WTC11 (cell line): Measurements from ENCODE around the gene LIN28A. TPM values are rescaled to one million over a fixed set of nuclear protein-coding genes. Genes with fewer than 3 reads are reported as not detected.

Experiments
- ATAC-seq: fragments of 200-7000 bp; cut with Tn5 transposase; 2 replicates; pipeline ENCODE4 v1.10.0; 2021; ENCODE audit warnings: mild to moderate bottlenecking, moderate library complexity
- CTCF ChIA-PET: fragments of 300-600 bp; sonication (Branson Sonifier 250); formaldehyde crosslinking; loops from one replicate; lab custom pipeline; 2021; ENCODE audit warnings: antibody characterized with exemption; lab: Charles Lee
- POLR2A ChIA-PET: fragments of 350-600 bp; sonication (Branson Sonifier 250); formaldehyde crosslinking; loops from one replicate; lab custom pipeline; 2021; ENCODE audit warnings: antibody characterized with exemption; lab: Charles Lee
- DNase-seq: peaks from one replicate; pipeline ENCODE4 v3.0.0; 2021; ENCODE audit warnings: low spot score
- H3K27ac Mint-ChIP-seq: 2 replicates; pipeline ENCODE4 v1.8.0; 2021; ENCODE audit warnings: mixed read lengths
- H3K27me3 Mint-ChIP-seq: 2 replicates; pipeline ENCODE4 v1.8.0; 2021; ENCODE audit warnings: low read depth, mild to moderate bottlenecking, moderate library complexity, mixed read lengths
- H3K36me3 Mint-ChIP-seq: 2 replicates; pipeline ENCODE4 v1.8.0; 2021; ENCODE audit warnings: mixed read lengths
- H3K4me1 Mint-ChIP-seq: 2 replicates; pipeline ENCODE4 v1.8.0; 2022; ENCODE audit warnings: mixed read lengths
- H3K4me3 Mint-ChIP-seq: 2 replicates; pipeline ENCODE4 v1.8.0; 2021; ENCODE audit warnings: mild to moderate bottlenecking, moderate library complexity, mixed read lengths
- H3K9me3 Mint-ChIP-seq: 2 replicates; pipeline ENCODE4 v1.8.0; 2021; ENCODE audit warnings: mixed read lengths
- ARID4B ChIP-seq: sonication (generic); formaldehyde crosslinking; IDR thresholded peaks from 2 replicates; pipeline ENCODE4 v1.8.0; 2023; ENCODE audit warnings: missing genetic modification reagents, mild to moderate bottlenecking, borderline replicate concordance
- ATF1 ChIP-seq: sonication (generic); formaldehyde crosslinking; IDR thresholded peaks from 2 replicates; pipeline ENCODE4 v1.8.1; 2023; ENCODE audit warnings: mild to moderate bottlenecking, moderate library complexity, missing genetic modification reagents
- ATF2 ChIP-seq: sonication (generic); formaldehyde crosslinking; IDR thresholded peaks from 2 replicates; pipeline ENCODE4 v1.8.1; 2022; ENCODE audit warnings: low read depth, missing genetic modification reagents, borderline replicate concordance
- ATF3 ChIP-seq: sonication (generic); formaldehyde crosslinking; conservative IDR thresholded peaks from 2 replicates; pipeline ENCODE4 v1.8.1; 2022; ENCODE audit warnings: mild to moderate bottlenecking, missing genetic modification reagents
- ATF6 ChIP-seq: sonication (generic); formaldehyde crosslinking; IDR thresholded peaks from 2 replicates; pipeline ENCODE4 v1.8.1; 2023; ENCODE audit warnings: mild to moderate bottlenecking, missing genetic modification reagents
- MAX ChIP-seq: sonication (generic); formaldehyde crosslinking; IDR thresholded peaks from 2 replicates; pipeline ENCODE4 v1.8.0; 2022; ENCODE audit warnings: mild to moderate bottlenecking, missing genetic modification reagents
- MYBL2 ChIP-seq: sonication (generic); formaldehyde crosslinking; IDR thresholded peaks from 2 replicates; pipeline ENCODE4 v1.8.1; 2023; ENCODE audit warnings: mild to moderate bottlenecking, moderate library complexity, missing genetic modification reagents
- NFE2L1 ChIP-seq: sonication (generic); formaldehyde crosslinking; IDR thresholded peaks from 2 replicates; pipeline ENCODE4 v1.8.1; 2023; ENCODE audit warnings: missing genetic modification reagents
- PRRX2 ChIP-seq: fragments of 250-450 bp; sonication (Bioruptor Pico); IDR thresholded peaks from 2 replicates; pipeline ENCODE4 v1.8.0; 2021; ENCODE audit warnings: mild to moderate bottlenecking
- RELA ChIP-seq: sonication (generic); formaldehyde crosslinking; IDR thresholded peaks from 2 replicates; pipeline ENCODE4 v1.8.1; 2022; ENCODE audit warnings: missing genetic modification reagents, mild to moderate bottlenecking, borderline replicate concordance
- SMAD4 ChIP-seq: sonication (generic); formaldehyde crosslinking; IDR thresholded peaks from 2 replicates; pipeline ENCODE4 v1.8.0; 2022; ENCODE audit warnings: mild to moderate bottlenecking, missing genetic modification reagents
- SP1 ChIP-seq: sonication (generic); formaldehyde crosslinking; conservative IDR thresholded peaks from 2 replicates; pipeline ENCODE4 v1.8.1; 2022; ENCODE audit warnings: missing genetic modification reagents
- TEAD1 ChIP-seq: sonication (generic); formaldehyde crosslinking; IDR thresholded peaks from 2 replicates; pipeline ENCODE4 v1.8.0; 2022; ENCODE audit warnings: mild to moderate bottlenecking, missing genetic modification reagents
- USF1 ChIP-seq: sonication (generic); formaldehyde crosslinking; IDR thresholded peaks from 2 replicates; pipeline ENCODE4 v1.8.0; 2022; ENCODE audit warnings: mild to moderate bottlenecking, missing genetic modification reagents
- USF2 ChIP-seq: sonication (generic); formaldehyde crosslinking; IDR thresholded peaks from 2 replicates; pipeline ENCODE4 v1.8.1; 2023; ENCODE audit warnings: mild to moderate bottlenecking, missing genetic modification reagents, moderate library complexity
- ZBTB43 ChIP-seq: sonication (generic); formaldehyde crosslinking; IDR thresholded peaks from 2 replicates; pipeline ENCODE4 v1.8.1; 2023; ENCODE audit warnings: mild to moderate bottlenecking, missing genetic modification reagents
- ZNF232 ChIP-seq: sonication (generic); formaldehyde crosslinking; IDR thresholded peaks from 2 replicates; pipeline ENCODE4 v1.8.0; 2022; ENCODE audit warnings: mild to moderate bottlenecking, missing genetic modification reagents
- ZNF281 ChIP-seq: sonication (generic); formaldehyde crosslinking; IDR thresholded peaks from 2 replicates; pipeline ENCODE4 v1.8.0; 2023; ENCODE audit warnings: mild to moderate bottlenecking, missing genetic modification reagents
- ZNF416 ChIP-seq: fragments of 250-450 bp; sonication (Bioruptor Pico); IDR thresholded peaks from 2 replicates; pipeline ENCODE4 v1.9.0; 2021; ENCODE audit warnings: mild to moderate bottlenecking, inconsistent platforms
- total RNA-seq: library from RNA; stranded (reverse); gene quantifications from 3 replicates; pipeline ENCODE4 v1.2.3, GENCODE V29; 2021

LIN28A gene
- total RNA-seq, 1 experiment from 2014 or later, result 1,251 TPM

- CTCF ChIA-PET, result interaction anchor here (1.2 to 2.4 kb wide), 4 partner anchors 15 to 199 kb away, joined by 4 to 39 read pairs (median 20); no protein-coding TSS in a partner anchor
- H3K27ac Mint-ChIP-seq, result peak overlapping the region; percentile 1; the same call in 1 of the 2 replicates
- H3K9me3 Mint-ChIP-seq, result no peaks in the 10 kb centered on the region
- no peaks in the 10 kb centered on the region for H3K27me3 Mint-ChIP-seq
- H3K4me3 Mint-ChIP-seq, result peak overlapping the region; percentile 96
- TF ChIP-seq MAX (CRISPR knock-in tag) (no peak), NFE2L1 (0 out of 2 replicates have a peak, but pooled peaks have one; percentile 1)
- TF ChIP-seq, all 79 proteins: peak for 1
- peaks cover 10% of the 10 kb centered on the region for H3K36me3 Mint-ChIP-seq
- H3K4me1 Mint-ChIP-seq, result peaks cover 37% of the 10 kb centered on the region
- ATAC-seq (no peak), DNase-seq (no peak)
- POLR2A ChIA-PET, result interaction anchor here (1.3 to 2.0 kb wide), 7 partner anchors 12 to 38 kb away, joined by 3 to 25 read pairs (median 7); partner anchors contain the start of genes HMGN2 and LIN28A
Measured at GRCh38 chr1:26432793-26433192, 22.2 kb downstream of the LIN28A start.

GRCh38 chr1:26434161-26434752 is 23.6 kb downstream of the LIN28A start:
- POLR2A ChIA-PET, result no interaction called here
- no peak for TF ChIP-seq ATF2 (CRISPR knock-in tag)
- no peak for TF ChIP-seq USF1 (CRISPR knock-in tag)
- TF ChIP-seq ZNF416 (CRISPR knock-in tag), result no peak
- TF ChIP-seq ATF6, result no peak
- TF ChIP-seq NFE2L1, result no peak
- TF ChIP-seq SMAD4 (CRISPR knock-in tag), result no peak
- no peak for TF ChIP-seq ATF1 (CRISPR knock-in tag)
- TF ChIP-seq ZBTB43, result no peak
- no peak for TF ChIP-seq ARID4B (CRISPR knock-in tag)
- TF ChIP-seq SP1 (CRISPR knock-in tag), result no peak
- no peak for TF ChIP-seq PRRX2 (CRISPR knock-in tag)
- TF ChIP-seq USF2, result no peak
- TF ChIP-seq ZNF281 (CRISPR knock-in tag), result no peak
- TF ChIP-seq RELA (CRISPR knock-in tag), result no peak
- no peak for TF ChIP-seq MYBL2
- TF ChIP-seq ATF3 (CRISPR knock-in tag), result no peak
- TF ChIP-seq TEAD1 (CRISPR knock-in tag), result no peak
- TF ChIP-seq ZNF232 (CRISPR knock-in tag), result no peak
- Mint-ChIP-seq H3K4me3 (no peak overlapping the region), H3K9me3 (no peaks in the 10 kb centered on the region), H3K27me3 (no peaks in the 10 kb centered on the region), H3K4me1 (peaks cover 26% of the 10 kb centered on the region), H3K36me3 (peaks cover 18% of the 10 kb centered on the region), H3K27ac (peak overlapping the region; percentile 59; the same call in 1 of the 2 replicates)
- DNase-seq (no peak), ATAC-seq (no peak)
- CTCF ChIA-PET, result no interaction called here
